SU-DHL-6 (cell line): ENCODE results near the gene CD96.

Experiments
- EZH2phosphoT487 ChIP-seq: fragments of 200-600 bp; sonication (generic), shearing (Covaris generic); conservative IDR thresholded peaks from 2 replicates; pipeline ENCODE4 v1.6.1; 2018; ENCODE audit warnings: mild to moderate bottlenecking, antibody characterized with exemption, low read length, moderate library complexity, mixed read lengths
- TF ChIP-seq, protein P1 (sequence below): fragments of 200-600 bp; sonication (generic); IDR thresholded peaks from one replicate; pipeline ENCODE4 v1.5.1; 2017; ENCODE audit warnings: antibody characterized with exemption, mild to moderate bottlenecking, low read length, moderate library complexity; ENCODE audit not compliant: insufficient read depth, poor library complexity, severe bottlenecking

DNA sequence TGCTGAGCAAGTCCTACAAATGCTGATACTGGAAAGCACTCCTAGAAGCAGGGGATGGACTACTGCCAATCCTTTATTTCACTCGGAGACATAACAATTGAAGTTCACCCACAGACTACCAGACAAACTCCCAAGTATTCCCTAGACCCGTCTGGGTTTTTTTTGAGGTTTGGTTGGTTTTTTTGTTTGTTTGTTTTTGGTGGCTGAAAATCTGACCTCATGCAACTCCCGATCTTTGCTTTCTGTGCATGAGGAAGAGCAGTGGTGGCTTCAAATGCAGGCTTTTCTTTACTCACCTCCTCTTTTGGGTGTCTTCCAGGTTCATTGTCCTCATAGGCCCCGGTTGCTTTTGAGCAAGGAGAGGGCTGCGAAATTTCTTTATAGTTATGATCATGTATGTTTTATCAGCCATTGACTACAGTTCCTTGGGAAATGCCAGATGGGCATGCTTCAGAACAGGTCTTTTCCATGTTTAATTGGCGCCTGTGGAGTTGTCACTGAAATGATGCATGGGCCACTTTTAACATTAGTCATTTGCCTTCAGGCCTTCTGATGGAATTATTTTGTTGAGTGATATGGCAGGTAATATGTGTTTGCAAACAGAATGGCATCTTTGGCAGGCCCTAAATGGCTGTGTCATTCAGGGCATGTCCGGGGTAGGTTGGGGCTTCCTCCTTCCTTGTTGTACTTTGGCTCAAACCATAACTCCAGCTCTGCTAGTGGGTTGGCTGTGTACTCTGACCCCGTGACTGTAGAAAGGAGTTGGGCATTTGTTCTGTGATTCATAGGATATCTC is 134.4 kb downstream of the CD96 start:
- TF ChIP-seq, protein P1, sequence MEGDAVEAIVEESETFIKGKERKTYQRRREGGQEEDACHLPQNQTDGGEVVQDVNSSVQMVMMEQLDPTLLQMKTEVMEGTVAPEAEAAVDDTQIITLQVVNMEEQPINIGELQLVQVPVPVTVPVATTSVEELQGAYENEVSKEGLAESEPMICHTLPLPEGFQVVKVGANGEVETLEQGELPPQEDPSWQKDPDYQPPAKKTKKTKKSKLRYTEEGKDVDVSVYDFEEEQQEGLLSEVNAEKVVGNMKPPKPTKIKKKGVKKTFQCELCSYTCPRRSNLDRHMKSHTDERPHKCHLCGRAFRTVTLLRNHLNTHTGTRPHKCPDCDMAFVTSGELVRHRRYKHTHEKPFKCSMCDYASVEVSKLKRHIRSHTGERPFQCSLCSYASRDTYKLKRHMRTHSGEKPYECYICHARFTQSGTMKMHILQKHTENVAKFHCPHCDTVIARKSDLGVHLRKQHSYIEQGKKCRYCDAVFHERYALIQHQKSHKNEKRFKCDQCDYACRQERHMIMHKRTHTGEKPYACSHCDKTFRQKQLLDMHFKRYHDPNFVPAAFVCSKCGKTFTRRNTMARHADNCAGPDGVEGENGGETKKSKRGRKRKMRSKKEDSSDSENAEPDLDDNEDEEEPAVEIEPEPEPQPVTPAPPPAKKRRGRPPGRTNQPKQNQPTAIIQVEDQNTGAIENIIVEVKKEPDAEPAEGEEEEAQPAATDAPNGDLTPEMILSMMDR: no peak
- TF ChIP-seq EZH2phosphoT487: no peak
